Mesodermal cell (in vitro differentiated cells): ENCODE measurements around the gene SP6.

Experiments used
- H3K27ac ChIP-seq: 2 replicates; pipeline ENCODE4 v1.7.0; 2013; ENCODE audit warnings: mild to moderate bottlenecking, low read depth, low read length, moderate library complexity; ENCODE audit not compliant: severe bottlenecking
- H3K36me3 ChIP-seq: 2 replicates; pipeline ENCODE4 v1.7.1; 2013; ENCODE audit warnings: mild to moderate bottlenecking, low read length, moderate library complexity; ENCODE audit not compliant: control insufficient read depth, insufficient read depth
- H3K4me1 ChIP-seq: one replicate; pipeline ENCODE4 v1.7.1; 2013; ENCODE audit warnings: mild to moderate bottlenecking, low read length; ENCODE audit not compliant: insufficient read depth, control insufficient read depth, poor library complexity, severe bottlenecking
- H3K4me3 ChIP-seq: 2 replicates; pipeline ENCODE4 v1.7.0; 2013; ENCODE audit warnings: low read length, control low read depth, mild to moderate bottlenecking; ENCODE audit not compliant: insufficient read depth, poor library complexity, severe bottlenecking; ENCODE audit errors: extremely low read depth
- H3K9me3 ChIP-seq: 2 replicates; pipeline ENCODE4 v1.7.1; 2013; ENCODE audit warnings: mild to moderate bottlenecking, low read length, moderate library complexity; ENCODE audit not compliant: control insufficient read depth
- WGBS, 2 experiments: methylation state at CpG; one replicate each; pipeline ENCODE4 v1.1.5; 2013; ENCODE audit warnings: missing lambda C conversion rate in 2 of 2; ENCODE audit not compliant: insufficient coverage in 2 of 2; 5-methylcytosine and 5-hydroxymethylcytosine counted together

Gene SP6

GRCh38 chr17:47889734-47890529 lies 39.0 kb upstream of the SP6 start:
- whole genome bisulfite sequencing, 2 experiments: 52 to 71% methylated on average over 7 to 11 of the region's 11 CpGs
- H3K4me3 ChIP-seq: no peak overlapping the region
- H3K36me3 ChIP-seq: no peaks in the 10 kb centered on the region
- no peaks in the 10 kb centered on the region for H3K9me3 ChIP-seq
- peaks cover 16% of the 10 kb centered on the region for H3K4me1 ChIP-seq
- H3K27ac ChIP-seq: no peak overlapping the region

GRCh38 chr17:47888293-47888692 lies 37.3 kb upstream of the SP6 start:
- H3K36me3 ChIP-seq: no peaks in the 10 kb centered on the region
- no peaks in the 10 kb centered on the region for H3K9me3 ChIP-seq
- H3K4me3 ChIP-seq: no peak overlapping the region
- H3K27ac ChIP-seq: no peak overlapping the region
- peaks cover 9% of the 10 kb centered on the region for H3K4me1 ChIP-seq
- WGBS, 2 experiments: 73 to 74% methylated on average over 4 to 6 of the region's 6 CpGs

DNA sequence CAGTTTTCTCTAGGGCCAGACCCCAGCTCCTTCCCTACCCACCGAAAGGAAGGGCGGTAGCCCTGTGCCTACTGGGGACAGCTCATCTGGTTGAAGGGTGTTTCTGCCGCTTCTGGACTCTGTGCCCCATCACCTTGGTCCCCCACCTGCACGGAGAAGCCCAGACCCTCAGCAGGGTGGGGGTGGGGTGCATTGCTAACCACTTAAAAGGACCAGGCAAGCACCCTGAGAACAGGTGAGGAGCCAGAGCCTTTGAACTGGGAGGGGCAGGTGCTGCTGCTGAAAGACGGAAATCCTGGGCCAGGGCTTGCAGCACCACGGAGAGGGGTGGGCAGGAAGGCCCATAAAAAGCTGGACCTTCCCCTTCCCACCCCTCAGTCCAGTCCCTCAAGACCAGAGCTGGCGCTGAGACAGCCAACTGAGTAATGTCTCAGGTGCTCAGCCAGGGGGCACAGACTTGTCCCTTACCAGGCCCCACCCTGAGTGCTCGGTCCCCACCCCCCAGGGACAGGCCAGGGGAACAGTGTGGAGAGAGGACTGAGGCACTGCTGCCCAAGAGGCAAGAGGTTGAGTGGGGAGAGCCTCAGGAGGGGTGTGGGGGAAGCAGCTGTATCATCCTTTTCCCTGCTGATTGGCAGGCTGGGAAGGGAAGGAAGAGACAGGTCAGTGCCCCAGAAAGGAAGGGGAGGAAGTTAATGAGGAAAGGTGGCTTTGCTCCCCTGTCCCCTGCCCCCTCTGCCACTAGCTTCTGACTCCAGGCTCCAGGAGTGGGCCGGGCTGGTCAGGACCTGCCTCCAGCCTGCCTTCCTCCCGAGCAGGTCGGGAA lies 34.2 kb upstream of the SP6 start:
- Histone ChIP-seq H3K36me3 (no peaks in the 10 kb centered on the region), H3K9me3 (no peaks in the 10 kb centered on the region), H3K27ac (no peak overlapping the region), H3K4me3 (no peak overlapping the region), H3K4me1 (peaks cover 16% of the 10 kb centered on the region)
- WGBS, 2 experiments: 60 to 82% methylated on average over 3 to 7 of the region's 11 CpGs

GRCh38 chr17:47884427-47884740 lies 33.4 kb upstream of the SP6 start:
- Histone ChIP-seq H3K4me3 (no peak overlapping the region), H3K36me3 (no peaks in the 10 kb centered on the region), H3K27ac (no peak overlapping the region), H3K9me3 (no peaks in the 10 kb centered on the region), H3K4me1 (peaks cover 16% of the 10 kb centered on the region)
- 81 to 89% methylated on average over 1 to 2 of the region's 5 CpGs for WGBS, 2 experiments

- no peaks in the 10 kb centered on the region for H3K9me3 ChIP-seq
- H3K27ac ChIP-seq: no peak overlapping the region
- H3K4me1 ChIP-seq: peaks cover 21% of the 10 kb centered on the region
- 85 to 93% methylated on average over 4 to 5 of the region's 9 CpGs for WGBS, 2 experiments
- H3K4me3 ChIP-seq: no peak overlapping the region
- H3K36me3 ChIP-seq: no peaks in the 10 kb centered on the region
Observed at GRCh38 chr17:47883589-47884426, 32.8 kb upstream of the SP6 start.

DNA sequence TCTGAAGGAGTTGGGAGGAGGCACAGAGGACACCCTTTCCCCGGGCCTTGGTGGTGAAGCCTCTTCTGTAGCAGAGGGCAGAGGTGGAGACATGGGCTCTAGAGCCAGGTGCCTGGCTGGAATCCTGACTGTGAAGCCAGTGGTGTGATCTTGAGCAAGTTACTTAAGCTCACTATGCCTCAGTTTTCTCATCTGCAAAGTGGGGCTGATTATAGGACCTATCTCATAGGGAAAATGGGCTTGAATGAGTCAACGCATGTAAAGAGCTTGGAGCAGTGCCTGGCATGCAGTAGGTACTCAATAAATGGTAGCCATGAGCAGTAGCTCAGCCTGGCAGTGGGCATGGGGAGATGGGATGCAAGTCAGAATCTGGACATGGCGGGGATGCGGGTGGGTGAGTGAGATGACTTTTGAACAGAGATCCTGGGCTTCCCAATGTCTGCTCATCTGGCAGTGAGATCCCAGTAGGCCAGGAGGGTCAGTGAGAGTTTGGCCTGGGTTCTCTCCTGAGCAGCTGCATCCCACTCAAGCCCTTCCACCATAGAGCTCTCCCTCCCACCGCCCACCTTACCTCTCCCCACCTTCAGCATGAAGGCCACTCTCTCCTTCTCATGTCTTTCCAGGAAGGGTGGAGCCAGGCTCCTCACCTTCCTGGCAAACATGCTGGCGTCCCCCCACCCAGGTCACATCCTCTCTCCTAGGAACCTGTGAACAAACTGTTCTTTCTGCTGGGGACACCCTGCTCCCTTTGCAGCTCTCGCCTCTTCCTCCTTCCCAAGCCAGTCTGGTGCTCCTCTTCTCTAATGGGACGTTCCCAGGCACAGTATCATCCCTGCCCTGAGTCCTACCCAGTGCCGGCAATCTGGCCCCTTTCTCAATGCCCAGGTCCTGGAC lies 32.0 kb upstream of the SP6 start:
- H3K4me3 ChIP-seq: no peak overlapping the region
- peaks cover 26% of the 10 kb centered on the region for H3K4me1 ChIP-seq
- 90 to 92% methylated on average over 6 of the region's 9 CpGs for WGBS, 2 experiments
- H3K9me3 ChIP-seq: no peaks in the 10 kb centered on the region
- no peaks in the 10 kb centered on the region for H3K36me3 ChIP-seq
- H3K27ac ChIP-seq: no peak overlapping the region

- no peaks in the 10 kb centered on the region for H3K36me3 ChIP-seq
- H3K27ac ChIP-seq: no peak overlapping the region
- no peaks in the 10 kb centered on the region for H3K9me3 ChIP-seq
- peaks cover 33% of the 10 kb centered on the region for H3K4me1 ChIP-seq
- 91 to 92% methylated on average over 7 of the region's 7 CpGs for WGBS, 2 experiments
- no peak overlapping the region for H3K4me3 ChIP-seq
Observed at GRCh38 chr17:47882247-47882646, 31.3 kb upstream of the SP6 start.

GRCh38 chr17:47879776-47880454 lies 29.0 kb upstream of the SP6 start:
- Histone ChIP-seq H3K4me1 (peaks cover 39% of the 10 kb centered on the region), H3K9me3 (no peaks in the 10 kb centered on the region), H3K4me3 (no peak overlapping the region), H3K36me3 (no peaks in the 10 kb centered on the region), H3K27ac (no peak overlapping the region)
- 83 to 89% methylated on average over 2 to 6 of the region's 8 CpGs for WGBS, 2 experiments

GRCh38 chr17:47879028-47879585 lies 28.1 kb upstream of the SP6 start:
- WGBS, 2 experiments: 80% methylated on average over 1 of the region's 2 CpGs; no CpG with 5 or more reads in 1 of the 2 experiments
- Histone ChIP-seq H3K4me1 (peaks cover 44% of the 10 kb centered on the region), H3K27ac (peak overlapping the region; percentile 6), H3K9me3 (no peaks in the 10 kb centered on the region), H3K36me3 (no peaks in the 10 kb centered on the region), H3K4me3 (no peak overlapping the region)
